PC-3 (cell line): ENCODE data around the gene APOC1.
"Not testable (repeated sequence)": the region's sequence is repeated elsewhere in the genome, so short reads cannot be mapped to it uniquely, and the experiment has no call there.

Experiments used
- CTCF ChIP-seq: fragments of 300-600 bp; sonication (generic); conservative IDR thresholded peaks from 2 replicates; pipeline ENCODE4 v1.5.1; 2017; ENCODE audit warnings: antibody characterized with exemption, low read depth, mild to moderate bottlenecking, low read length
- EZH2 ChIP-seq: fragments of 300-600 bp; sonication (generic); IDR thresholded peaks from one replicate; pipeline ENCODE4 v1.6.1; 2017; ENCODE audit warnings: antibody characterized with exemption, mild to moderate bottlenecking, low read length; ENCODE audit not compliant: unreplicated experiment

- not testable (repeated sequence) for TF ChIP-seq CTCF, EZH2
These were observed at the start of gene APOC1 for GRCh38 chr19:44914433-44915206.
